CD14-positive monocyte (primary cell): ENCODE results near the gene NRXN3. TPM values are rescaled to one million over a fixed set of nuclear protein-coding genes. Genes with fewer than 3 reads are reported as not detected.

Experiments
- DNase-seq, 3 donors: peaks; one replicate each; pipeline ENCODE4 v3.0.0-alpha.2; 2011 to 2022
- H2AFZ ChIP-seq: 2 replicates; pipeline ENCODE4 v1.6.0; 2012; ENCODE audit warnings: mild to moderate bottlenecking, low read depth, low read length, inconsistent platforms; ENCODE audit not compliant: insufficient read depth, poor library complexity, severe bottlenecking
- H3K27ac ChIP-seq, 2 donors: 1 replicate in 1 of 2; 2 replicates in 1 of 2; pipeline ENCODE4 v1.5.1; 2012 to 2013; ENCODE audit warnings: low read length in 2 of 2, control low read depth in 1 of 2, inconsistent platforms in 1 of 2, low read depth in 1 of 2, mild to moderate bottlenecking in 1 of 2
- H3K27me3 ChIP-seq, 2 donors: one replicate each; pipeline versions ENCODE4 v1.6.0 to v1.6.1; 2011 to 2013; ENCODE audit warnings: low read length in 2 of 2; ENCODE audit not compliant: control insufficient read depth in 2 of 2, insufficient read depth in 2 of 2
- H3K36me3 ChIP-seq, 2 donors: replicated peaks in 1 of 2; 1 replicate in 1 of 2; 2 replicates in 1 of 2; pipeline versions ENCODE4 v1.5.1 to v1.6.1; 2012 to 2013; ENCODE audit warnings: low read length in 2 of 2, control low read depth in 1 of 2, inconsistent platforms in 1 of 2, mild to moderate bottlenecking in 1 of 2; ENCODE audit not compliant: insufficient read depth in 2 of 2, control insufficient read depth in 1 of 2
- H3K4me1 ChIP-seq, 2 donors: 1 replicate in 1 of 2; 2 replicates in 1 of 2; pipeline versions ENCODE4 v1.5.1 to v1.6.1; 2012 to 2013; ENCODE audit warnings: low read length in 2 of 2, control low read depth in 1 of 2, inconsistent platforms in 1 of 2, mild to moderate bottlenecking in 1 of 2, moderate library complexity in 1 of 2; ENCODE audit not compliant: insufficient read depth in 2 of 2, control insufficient read depth in 1 of 2
- H3K4me2 ChIP-seq: replicated peaks from 2 replicates; pipeline ENCODE3; 2012; ENCODE audit warnings: low read length, moderate library complexity, mild to moderate bottlenecking; ENCODE audit not compliant: poor library complexity, severe bottlenecking; ENCODE audit errors: extremely low read depth
- H3K4me3 ChIP-seq, 3 experiments: fragments of 200-600 bp in 1 of 3; sonication (generic) in 1 of 3; replicated peaks in 1 of 3; 1 replicate in 2 of 3; 2 replicates in 1 of 3; pipeline ENCODE4 v1.5.1; 2011 to 2013; ENCODE audit warnings: low read length in 3 of 3, mild to moderate bottlenecking in 3 of 3, control low read depth in 2 of 3, low read depth in 2 of 3, inconsistent platforms in 1 of 3, moderate library complexity in 1 of 3
- H3K79me2 ChIP-seq: 2 replicates; pipeline ENCODE4 v1.6.0; 2012; ENCODE audit warnings: mild to moderate bottlenecking, control low read depth, inconsistent platforms, low read length, moderate library complexity; ENCODE audit not compliant: insufficient read depth
- H3K9ac ChIP-seq: 2 replicates; pipeline ENCODE4 v1.6.0; 2017; ENCODE audit warnings: low read length, mild to moderate bottlenecking; ENCODE audit not compliant: insufficient read depth, poor library complexity, severe bottlenecking
- H3K9me3 ChIP-seq, 2 donors: replicated peaks in 1 of 2; 1 replicate in 1 of 2; 2 replicates in 1 of 2; pipeline versions ENCODE4 v1.5.1 to v1.6.1; 2012 to 2013; ENCODE audit warnings: low read length in 2 of 2, control low read depth in 1 of 2; ENCODE audit not compliant: control insufficient read depth in 1 of 2, insufficient read depth in 1 of 2
- H4K20me1 ChIP-seq: 2 replicates; pipeline ENCODE4 v1.6.0; 2012; ENCODE audit warnings: mild to moderate bottlenecking, low read length, control low read depth, moderate library complexity; ENCODE audit not compliant: insufficient read depth
- H3K27ac Mint-ChIP-seq, 7 donors: one replicate each; pipeline ENCODE4 v1.8.0; 2020; ENCODE audit warnings: mild to moderate bottlenecking in 7 of 7, mixed read lengths in 7 of 7, moderate library complexity in 6 of 7, inconsistent platforms in 2 of 7
- H3K27me3 Mint-ChIP-seq, 3 donors: one replicate each; pipeline ENCODE4 v1.8.0; 2021 to 2022; ENCODE audit warnings: low read depth in 3 of 3, mild to moderate bottlenecking in 3 of 3, mixed read lengths in 3 of 3, moderate library complexity in 3 of 3, inconsistent platforms in 1 of 3
- H3K36me3 Mint-ChIP-seq, 2 donors: one replicate each; pipeline ENCODE4 v1.8.0; 2020; ENCODE audit warnings: mixed read lengths in 2 of 2, inconsistent platforms in 1 of 2, mild to moderate bottlenecking in 1 of 2
- H3K4me1 Mint-ChIP-seq: one replicate; pipeline ENCODE4 v1.8.0; 2020; ENCODE audit warnings: mild to moderate bottlenecking, mixed read lengths
- H3K4me3 Mint-ChIP-seq, 2 donors: one replicate each; pipeline ENCODE4 v1.8.0; 2020; ENCODE audit warnings: mild to moderate bottlenecking in 2 of 2, mixed read lengths in 2 of 2, moderate library complexity in 1 of 2
- H3K9me3 Mint-ChIP-seq, 7 donors: one replicate each; pipeline ENCODE4 v1.8.0; 2020 to 2022; ENCODE audit warnings: mixed read lengths in 7 of 7, mild to moderate bottlenecking in 6 of 7, moderate library complexity in 6 of 7, inconsistent platforms in 2 of 7
- CTCF ChIP-seq: fragments of 200-600 bp; IDR thresholded peaks from one replicate; pipeline ENCODE4 v1.8.0; 2022; ENCODE audit warnings: antibody characterized with exemption, mild to moderate bottlenecking
- WGBS: methylation state at CpG from one replicate; pipeline ENCODE4 v1.1.5; 2013; ENCODE audit warnings: missing lambda C conversion rate; ENCODE audit not compliant: insufficient coverage; 5-methylcytosine and 5-hydroxymethylcytosine counted together
- intact Hi-C, 2 donors: fragments of 100-400 bp; cut with micrococcal nuclease; formaldehyde crosslinking; loops; one replicate each; pipeline versions ENCODE4 v1.15.0 to v1.15.1; 2023
- polyA plus RNA-seq, 3 donors: library from polyadenylated mRNA; depleted of rRNA in 1 of 3; unstranded in 2 of 3; stranded (reverse) in 1 of 3; fragments of 300-500 nt in 2 of 3; fragments of >200 nt in 1 of 3; fragmentation: Illumina TruSeq in 2 of 3; gene quantifications; 1 replicate in 2 of 3; 2 replicates in 1 of 3; pipeline ENCODE4 v1.2.3, GENCODE V29; 2012 to 2021

The NRXN3 gene
- polyA plus RNA-seq, 3 donors = not detected

DNA sequence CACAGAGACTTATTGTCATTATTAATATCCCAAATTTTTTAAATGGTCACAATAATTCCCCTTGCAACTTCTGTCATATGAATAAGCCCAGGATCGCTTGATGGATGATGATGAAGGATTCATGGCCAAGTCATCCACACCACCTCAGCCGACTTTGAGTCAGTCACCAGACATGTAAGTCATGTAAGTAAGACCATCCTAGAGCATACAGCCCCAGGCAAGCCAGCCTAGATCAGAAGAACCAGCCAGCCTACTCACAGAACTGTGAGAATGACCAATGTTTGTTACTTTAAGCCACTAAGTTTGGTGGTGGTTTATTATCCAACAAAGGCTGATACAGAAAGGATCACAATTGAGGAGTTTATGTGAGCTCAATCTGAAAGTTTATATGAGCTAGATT, 341.8 kb downstream of the NRXN3 start:
- intact Hi-C loops = no loop called here

DNA sequence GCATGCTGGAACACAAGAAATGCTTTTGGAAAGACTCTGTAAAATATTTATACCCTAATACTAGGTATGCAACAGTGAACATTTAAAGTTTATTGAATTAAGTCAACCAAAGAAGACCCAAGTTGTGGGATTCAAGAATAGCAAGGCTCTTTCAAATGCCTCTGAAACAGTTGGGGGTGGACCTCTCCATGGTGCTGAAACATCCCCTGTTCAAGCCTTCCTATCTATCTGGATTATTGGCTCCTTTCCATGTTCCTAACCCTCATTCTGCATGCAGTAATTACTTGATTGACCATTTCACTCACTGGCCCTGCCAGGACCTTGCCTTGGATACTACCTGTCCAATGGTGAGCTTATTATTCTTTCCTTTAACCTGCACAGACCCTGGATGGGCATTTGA, 349.7 kb downstream of the NRXN3 start:
- Histone ChIP-seq H3K27me3 (no peaks in the 10 kb centered on the region), H3K4me3 (no peak overlapping the region), H3K79me2 (no peaks in the 10 kb centered on the region), H3K4me1 (no peaks in the 10 kb centered on the region), H3K9me3 (no peaks in the 10 kb centered on the region), H3K27ac (no peak overlapping the region), H4K20me1 (no peaks in the 10 kb centered on the region), H3K9ac (no peak overlapping the region), H3K4me2 (no peak overlapping the region), H3K36me3 (no peaks in the 10 kb centered on the region), H2AFZ (no peak overlapping the region)
- intact Hi-C loops = no loop called here
- Mint-ChIP-seq H3K27ac (no peak overlapping the region), H3K4me3 (no peak overlapping the region), H3K36me3 (no peaks in the 10 kb centered on the region), H3K9me3 (peaks cover 0 to 1% (median 0%) of the 10 kb centered on the region in 7 donors), H3K4me1 (no peaks in the 10 kb centered on the region), H3K27me3 (peaks cover 0 to 1% (median 0%) of the 10 kb centered on the region in 3 donors)
- no peak for TF ChIP-seq CTCF
- no peak for DNase-seq

More for the DNA sequence above, 341.8 kb downstream of the NRXN3 start:
- no peaks in the 10 kb centered on the region for H3K27me3 ChIP-seq
- no peaks in the 10 kb centered on the region for H3K9me3 ChIP-seq
- no peak for DNase-seq
- H3K4me2 ChIP-seq = no peak overlapping the region
- TF ChIP-seq CTCF = no peak
- no CpG with 5 or more reads among the region's 2 CpGs for WGBS
- H2AFZ ChIP-seq = no peak overlapping the region
- H3K79me2 ChIP-seq = no peaks in the 10 kb centered on the region
- peaks cover 0 to 4% (median 0%) of the 10 kb centered on the region in 3 donors for H3K27me3 Mint-ChIP-seq
- no peaks in the 10 kb centered on the region for H3K4me1 Mint-ChIP-seq
- no peaks in the 10 kb centered on the region for H3K36me3 Mint-ChIP-seq
- no peaks in the 10 kb centered on the region for H3K36me3 ChIP-seq
- H3K27ac ChIP-seq = no peak overlapping the region
- H3K4me3 Mint-ChIP-seq = no peak overlapping the region
- H3K9me3 Mint-ChIP-seq = no peaks in the 10 kb centered on the region
- H3K4me3 ChIP-seq = no peak overlapping the region
- H3K4me1 ChIP-seq = no peaks in the 10 kb centered on the region
- H4K20me1 ChIP-seq = no peaks in the 10 kb centered on the region
- H3K9ac ChIP-seq = no peak overlapping the region
- no peak overlapping the region for H3K27ac Mint-ChIP-seq
